Esophagus squamous epithelium (tissue), 5 donors: ENCODE data around the gene ZNF628. TPM values are rescaled to one million over a fixed set of nuclear protein-coding genes. Genes with fewer than 3 reads are reported as not detected.
A peak's percentile ranks its signal among the peaks of the same experiment; 100 is the strongest.

Experiments used
- DNase-seq: peaks from one replicate; lab custom pipeline; 2025; lab: John Stamatoyannopoulos, UW
- H3K27ac ChIP-seq, 4 donors: fragments of 200-600 bp; sonication (generic); one replicate each; pipeline ENCODE4 v1.5.1; 2016 to 2019; ENCODE audit warnings: mild to moderate bottlenecking in 1 of 4
- H3K27me3 ChIP-seq, 4 donors: fragments of 200-600 bp; sonication (generic); 1 replicate in 3 of 4; 2 replicates in 1 of 4; pipeline versions ENCODE4 v1.5.1 to v1.6.0; 2017 to 2021; ENCODE audit warnings: antibody characterized with exemption in 1 of 4
- H3K36me3 ChIP-seq, 3 donors: fragments of 200-600 bp; sonication (generic); one replicate each; pipeline ENCODE4 v1.5.1; 2016 to 2019
- H3K4me1 ChIP-seq, 3 donors: fragments of 200-600 bp; sonication (generic); one replicate each; pipeline ENCODE4 v1.5.1; 2017 to 2019
- H3K4me3 ChIP-seq, 4 donors: fragments of 200-600 bp; sonication (generic); 1 replicate in 3 of 4; 2 replicates in 1 of 4; pipeline ENCODE4 v1.5.1; 2016 to 2019; ENCODE audit warnings: mild to moderate bottlenecking in 2 of 4, moderate library complexity in 1 of 4
- H3K9me3 ChIP-seq, 3 donors: fragments of 200-600 bp; sonication (generic); one replicate each; pipeline ENCODE4 v1.5.1; 2016 to 2019
- POLR2A ChIP-seq, 4 donors: fragments of 450-650 bp; IDR thresholded peaks; one replicate each; pipeline ENCODE4 v1.6.1; 2017; ENCODE audit warnings: antibody characterized with exemption in 4 of 4, mild to moderate bottlenecking in 4 of 4, moderate library complexity in 3 of 4
- WGBS, 2 donors: methylation state at CpG; one replicate each; pipeline ENCODE4 v1.1.5; 2018; 5-methylcytosine and 5-hydroxymethylcytosine counted together
- intact Hi-C: fragments of 100-400 bp; cut with DNase I; formaldehyde crosslinking; loops from one replicate; pipeline ENCODE4 v1.15.0; 2022
- total RNA-seq, 4 donors: library from RNA; depleted of rRNA; stranded (reverse); fragments of >200 nt; gene quantifications; one replicate each; pipeline ENCODE4 v1.1.0, GENCODE V29; 2016
- TF ChIP-seq, protein P1 (sequence below), 6 experiments: fragments of 450-650 bp in 4 of 6; fragments of 200-600 bp in 2 of 6; sonication (generic) in 2 of 6; IDR thresholded peaks; one replicate each; pipeline ENCODE4 v1.5.1; 2016 to 2019; ENCODE audit warnings: antibody characterized with exemption in 6 of 6, mild to moderate bottlenecking in 4 of 6, moderate library complexity in 4 of 6
- donor health status: DM: yes; HTN: yes; CAD: no.

Gene ZNF628
- total RNA-seq, 4 donors from 2014 or later = 4.4 to 22.0 (median 6.8) TPM

DNA sequence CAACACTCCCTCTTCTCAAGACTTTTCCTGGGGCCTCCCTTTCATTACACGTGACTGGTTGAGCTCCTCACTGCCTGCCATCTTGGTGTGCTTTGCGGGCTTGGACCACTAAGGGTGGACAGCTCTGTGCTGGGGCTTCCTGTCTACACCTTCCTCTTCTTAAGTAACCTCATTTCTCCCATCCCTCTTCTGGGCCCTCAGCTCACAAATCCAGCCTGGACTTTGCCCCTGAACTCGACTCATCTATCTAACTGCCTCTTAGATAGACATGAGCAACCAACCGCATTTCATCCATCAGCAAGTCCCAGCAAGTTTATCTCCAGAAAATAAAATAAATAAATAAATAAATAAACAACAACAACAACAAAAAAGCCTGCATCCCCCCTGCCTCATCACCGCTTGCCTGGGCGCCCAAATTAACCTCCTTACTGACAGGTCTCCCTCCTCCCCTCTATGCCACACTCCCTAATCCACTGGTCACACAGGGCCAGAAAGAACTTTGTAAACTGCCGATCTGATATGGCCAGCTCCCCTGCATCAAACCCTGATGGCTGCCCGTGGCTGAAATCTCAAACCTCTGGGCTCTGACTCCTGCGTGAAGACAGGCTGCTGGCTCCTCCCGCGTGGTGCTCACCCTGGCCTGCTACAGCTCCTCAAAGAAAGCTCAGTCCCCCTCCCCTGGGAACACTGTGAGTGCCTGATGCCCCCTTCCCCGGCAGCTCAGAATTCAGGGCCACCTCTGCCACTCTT lies 22.7 kb upstream of the ZNF628 start:
- Histone ChIP-seq H3K4me3 (no peak overlapping the region), H3K27ac (no peak overlapping the region), H3K4me1 (peaks cover 11 to 24% (median 20%) of the 10 kb centered on the region in 3 donors), H3K36me3 (peaks cover 0 to 20% (median 0%) of the 10 kb centered on the region in 3 donors), H3K9me3 (no peaks in the 10 kb centered on the region), H3K27me3 (peaks cover 6 to 41% (median 20%) of the 10 kb centered on the region in 4 donors)
- TF ChIP-seq, protein P1, sequence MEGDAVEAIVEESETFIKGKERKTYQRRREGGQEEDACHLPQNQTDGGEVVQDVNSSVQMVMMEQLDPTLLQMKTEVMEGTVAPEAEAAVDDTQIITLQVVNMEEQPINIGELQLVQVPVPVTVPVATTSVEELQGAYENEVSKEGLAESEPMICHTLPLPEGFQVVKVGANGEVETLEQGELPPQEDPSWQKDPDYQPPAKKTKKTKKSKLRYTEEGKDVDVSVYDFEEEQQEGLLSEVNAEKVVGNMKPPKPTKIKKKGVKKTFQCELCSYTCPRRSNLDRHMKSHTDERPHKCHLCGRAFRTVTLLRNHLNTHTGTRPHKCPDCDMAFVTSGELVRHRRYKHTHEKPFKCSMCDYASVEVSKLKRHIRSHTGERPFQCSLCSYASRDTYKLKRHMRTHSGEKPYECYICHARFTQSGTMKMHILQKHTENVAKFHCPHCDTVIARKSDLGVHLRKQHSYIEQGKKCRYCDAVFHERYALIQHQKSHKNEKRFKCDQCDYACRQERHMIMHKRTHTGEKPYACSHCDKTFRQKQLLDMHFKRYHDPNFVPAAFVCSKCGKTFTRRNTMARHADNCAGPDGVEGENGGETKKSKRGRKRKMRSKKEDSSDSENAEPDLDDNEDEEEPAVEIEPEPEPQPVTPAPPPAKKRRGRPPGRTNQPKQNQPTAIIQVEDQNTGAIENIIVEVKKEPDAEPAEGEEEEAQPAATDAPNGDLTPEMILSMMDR (IDR thresholded peaks at IDR 0.05) = no peak
- TF ChIP-seq POLR2A (IDR thresholded peaks at IDR 0.05) = no peak
- no peak for DNase-seq
- whole genome bisulfite sequencing, 2 donors = 85 to 89% methylated on average over 10 to 11 of the region's 12 CpGs
- intact Hi-C loops = no loop called here

DNA sequence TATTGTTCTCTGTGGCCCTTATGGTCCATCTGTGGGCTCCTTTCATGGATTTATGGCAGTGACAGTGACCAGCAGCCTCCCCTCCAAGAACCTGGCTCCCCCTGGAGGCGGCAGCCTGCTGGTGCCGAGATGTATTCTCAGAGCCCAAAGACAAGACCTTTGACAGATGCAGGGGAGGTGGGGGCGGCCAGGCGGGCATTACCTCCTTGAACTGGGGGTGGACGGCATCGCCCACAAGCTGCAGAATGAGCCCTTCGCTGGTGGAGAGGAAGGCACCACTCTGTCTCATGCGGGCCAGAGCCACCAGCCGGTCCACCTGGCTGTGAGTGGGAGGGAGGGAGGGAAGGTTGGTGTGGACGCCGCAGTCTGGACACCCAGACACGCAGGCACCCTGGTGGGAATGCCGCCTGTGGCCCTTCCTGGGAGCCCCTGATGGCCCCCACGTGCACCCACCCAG lies 21.6 kb upstream of the ZNF628 start:
- no peaks in the 10 kb centered on the region for H3K9me3 ChIP-seq
- DNase-seq = no peak
- H3K27me3 ChIP-seq = peaks cover 6 to 33% (median 15%) of the 10 kb centered on the region in 4 donors
- peaks cover 0 to 20% (median 0%) of the 10 kb centered on the region in 3 donors for H3K36me3 ChIP-seq
- intact Hi-C loops = no loop called here
- no peak overlapping the region for H3K4me3 ChIP-seq
- peaks cover 14 to 30% (median 20%) of the 10 kb centered on the region in 3 donors for H3K4me1 ChIP-seq
- H3K27ac ChIP-seq = no peak overlapping the region
- TF ChIP-seq, protein P1 (IDR thresholded peaks at IDR 0.05) = peak; percentile 24 to 67 (median 42)
- no peak for TF ChIP-seq POLR2A (IDR thresholded peaks at IDR 0.05)
- WGBS, 2 donors = 60% methylated on average over 9 of the region's 14 CpGs; no CpG with 5 or more reads in 1 of the 2 donors

DNA sequence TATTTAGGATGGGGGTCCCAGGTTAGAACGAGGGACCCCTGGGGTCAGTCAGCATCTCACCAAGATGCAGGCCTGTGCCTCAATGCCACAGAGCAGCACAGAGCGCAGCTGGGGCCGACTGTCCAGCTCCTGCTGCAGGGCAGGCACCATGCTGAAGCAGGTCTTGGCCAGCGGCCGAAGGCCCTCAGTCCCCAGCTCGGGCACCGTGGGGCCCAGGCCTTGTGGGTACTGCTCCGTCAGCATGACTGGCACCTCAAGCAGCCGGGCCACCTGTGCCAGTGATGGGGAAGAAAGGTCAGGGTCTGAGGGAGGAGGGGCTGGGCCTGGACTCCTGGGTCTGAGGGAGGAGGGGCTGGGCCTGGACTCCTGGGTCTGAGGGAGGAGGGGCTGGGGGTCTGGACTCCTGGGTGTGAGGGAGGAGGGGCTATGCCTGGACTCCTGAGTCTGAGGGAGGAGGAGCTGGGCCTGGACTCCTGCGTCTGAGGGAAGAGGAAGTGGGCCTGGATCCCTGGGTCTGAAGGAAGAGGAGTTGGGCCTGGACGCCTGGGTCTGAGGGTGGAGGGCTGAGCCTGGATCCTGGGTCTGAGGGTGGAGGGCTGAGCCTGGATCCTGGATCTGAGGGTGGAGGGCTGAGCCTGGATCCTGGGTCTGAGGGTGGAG lies 20.7 kb upstream of the ZNF628 start:
- no peak for TF ChIP-seq POLR2A (IDR thresholded peaks at IDR 0.05)
- TF ChIP-seq, protein P1 (IDR thresholded peaks at IDR 0.05) = no peak
- Histone ChIP-seq H3K36me3 (peaks cover 0 to 20% (median 0%) of the 10 kb centered on the region in 3 donors), H3K9me3 (no peaks in the 10 kb centered on the region), H3K27me3 (peaks cover 6 to 26% (median 13%) of the 10 kb centered on the region in 4 donors), H3K4me3 (no peak overlapping the region), H3K4me1 (peaks cover 21 to 39% (median 25%) of the 10 kb centered on the region in 3 donors), H3K27ac (no peak overlapping the region)
- intact Hi-C loops = no loop called here
- 45 to 90% methylated on average over 1 to 4 of the region's 11 CpGs for whole genome bisulfite sequencing, 2 donors
- DNase-seq = no peak

DNA sequence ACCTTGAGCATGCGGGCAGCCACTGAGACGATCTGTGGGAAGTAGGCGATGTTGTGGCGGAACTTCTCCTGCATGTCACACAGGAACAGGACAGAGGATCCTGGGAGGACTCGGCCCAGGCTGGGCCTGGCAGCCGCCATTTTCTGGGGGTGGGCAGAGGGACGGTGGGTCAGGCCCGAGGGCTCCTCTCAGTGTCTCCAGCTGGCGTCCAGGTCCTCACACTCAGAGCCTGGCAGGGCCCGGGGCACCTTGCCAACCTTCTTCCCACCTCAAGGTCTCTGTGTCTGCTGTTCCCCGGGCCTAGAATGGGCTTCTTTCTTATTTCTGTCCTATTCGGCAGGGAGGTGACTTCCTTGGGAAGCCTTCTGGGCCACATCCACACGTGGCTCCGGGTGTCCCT lies 20.1 kb upstream of the ZNF628 start:
- no peak for DNase-seq
- H3K4me1 ChIP-seq = peaks cover 24 to 40% (median 28%) of the 10 kb centered on the region in 3 donors
- no peak overlapping the region for H3K27ac ChIP-seq
- H3K27me3 ChIP-seq = peaks cover 2 to 20% (median 10%) of the 10 kb centered on the region in 4 donors
- WGBS, 2 donors = 87 to 93% methylated on average over 9 to 10 of the region's 14 CpGs
- H3K9me3 ChIP-seq = no peaks in the 10 kb centered on the region
- no peak overlapping the region for H3K4me3 ChIP-seq
- TF ChIP-seq, protein P1 (IDR thresholded peaks at IDR 0.05) = no peak
- no peak for TF ChIP-seq POLR2A (IDR thresholded peaks at IDR 0.05)
- intact Hi-C loops = no loop called here
- H3K36me3 ChIP-seq = peaks cover 0 to 20% (median 0%) of the 10 kb centered on the region in 3 donors
